Measurements from ENCODE around the gene CCDC40. TPM values are rescaled to one million over a fixed set of nuclear protein-coding genes. Genes with fewer than 3 reads are reported as not detected.

CCDC40 gene
- total RNA-seq, 1 experiment from 2014 or later: 16.3 TPM

DNA sequence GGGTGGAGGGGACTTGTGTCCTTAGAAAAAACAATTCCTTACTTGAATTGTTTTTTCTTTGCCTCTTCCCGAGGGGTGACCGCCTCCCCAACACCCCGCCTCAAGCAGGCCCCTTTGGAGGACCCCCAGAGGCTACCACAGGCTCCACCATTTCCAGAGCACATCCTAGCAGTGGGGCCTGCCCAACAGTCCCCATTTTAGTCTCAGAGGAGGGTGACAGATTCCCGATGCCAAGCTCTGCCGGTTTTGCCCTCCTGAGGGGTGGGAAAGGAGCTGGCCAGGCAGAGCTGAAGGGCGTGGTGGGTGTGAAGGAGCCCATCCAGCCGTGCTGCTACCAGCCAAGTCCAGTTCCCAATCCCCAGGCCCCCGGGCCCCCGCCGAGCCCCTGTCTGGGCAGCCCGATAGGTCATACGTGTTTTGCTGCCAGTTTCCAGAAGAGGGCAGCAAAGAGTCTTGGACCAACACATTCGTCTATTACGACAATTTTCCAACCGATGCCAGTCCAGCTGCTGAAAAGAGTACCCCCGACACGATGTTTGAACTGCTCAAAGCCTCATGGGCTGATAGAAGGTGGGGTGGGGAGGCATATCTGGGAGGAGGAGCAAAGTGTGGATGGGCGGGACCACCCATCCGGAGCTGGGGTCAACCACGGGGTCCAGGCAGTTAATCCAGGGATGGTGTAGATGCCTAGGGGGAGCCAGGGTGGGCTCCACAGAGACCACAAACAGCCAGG is 46.1 kb downstream of the CCDC40 start:
- H3K4me3 Mint-ChIP-seq: no peak overlapping the region
- CTCF ChIA-PET: interaction anchor here (0.6 to 7.1 kb wide), 26 partner anchors 10 to 279 kb away, joined by 3 to 72 read pairs (median 3); partner anchors contain the start of gene GAA
- H3K36me3 Mint-ChIP-seq: no peaks in the 10 kb centered on the region
- H3K4me1 Mint-ChIP-seq: peaks cover 8% of the 10 kb centered on the region; the same call in 1 of the 2 replicates
- ATAC-seq (peak; percentile 81), DNase-seq (ENCODE audit: low spot score) (peak; percentile 85)
- H3K27ac Mint-ChIP-seq: no peak overlapping the region
- POLR2A ChIA-PET: interaction anchor here (0.8 kb wide), 1 partner anchor 41 kb away, joined by 3 read pairs; no protein-coding TSS in a partner anchor
- TF ChIP-seq, protein P1, sequence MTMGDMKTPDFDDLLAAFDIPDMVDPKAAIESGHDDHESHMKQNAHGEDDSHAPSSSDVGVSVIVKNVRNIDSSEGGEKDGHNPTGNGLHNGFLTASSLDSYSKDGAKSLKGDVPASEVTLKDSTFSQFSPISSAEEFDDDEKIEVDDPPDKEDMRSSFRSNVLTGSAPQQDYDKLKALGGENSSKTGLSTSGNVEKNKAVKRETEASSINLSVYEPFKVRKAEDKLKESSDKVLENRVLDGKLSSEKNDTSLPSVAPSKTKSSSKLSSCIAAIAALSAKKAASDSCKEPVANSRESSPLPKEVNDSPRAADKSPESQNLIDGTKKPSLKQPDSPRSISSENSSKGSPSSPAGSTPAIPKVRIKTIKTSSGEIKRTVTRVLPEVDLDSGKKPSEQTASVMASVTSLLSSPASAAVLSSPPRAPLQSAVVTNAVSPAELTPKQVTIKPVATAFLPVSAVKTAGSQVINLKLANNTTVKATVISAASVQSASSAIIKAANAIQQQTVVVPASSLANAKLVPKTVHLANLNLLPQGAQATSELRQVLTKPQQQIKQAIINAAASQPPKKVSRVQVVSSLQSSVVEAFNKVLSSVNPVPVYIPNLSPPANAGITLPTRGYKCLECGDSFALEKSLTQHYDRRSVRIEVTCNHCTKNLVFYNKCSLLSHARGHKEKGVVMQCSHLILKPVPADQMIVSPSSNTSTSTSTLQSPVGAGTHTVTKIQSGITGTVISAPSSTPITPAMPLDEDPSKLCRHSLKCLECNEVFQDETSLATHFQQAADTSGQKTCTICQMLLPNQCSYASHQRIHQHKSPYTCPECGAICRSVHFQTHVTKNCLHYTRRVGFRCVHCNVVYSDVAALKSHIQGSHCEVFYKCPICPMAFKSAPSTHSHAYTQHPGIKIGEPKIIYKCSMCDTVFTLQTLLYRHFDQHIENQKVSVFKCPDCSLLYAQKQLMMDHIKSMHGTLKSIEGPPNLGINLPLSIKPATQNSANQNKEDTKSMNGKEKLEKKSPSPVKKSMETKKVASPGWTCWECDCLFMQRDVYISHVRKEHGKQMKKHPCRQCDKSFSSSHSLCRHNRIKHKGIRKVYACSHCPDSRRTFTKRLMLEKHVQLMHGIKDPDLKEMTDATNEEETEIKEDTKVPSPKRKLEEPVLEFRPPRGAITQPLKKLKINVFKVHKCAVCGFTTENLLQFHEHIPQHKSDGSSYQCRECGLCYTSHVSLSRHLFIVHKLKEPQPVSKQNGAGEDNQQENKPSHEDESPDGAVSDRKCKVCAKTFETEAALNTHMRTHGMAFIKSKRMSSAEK (CRISPR knock-in tag; IDR thresholded peaks at IDR 0.05; ENCODE audit: borderline replicate concordance): no peak
- TF ChIP-seq, protein P2, sequence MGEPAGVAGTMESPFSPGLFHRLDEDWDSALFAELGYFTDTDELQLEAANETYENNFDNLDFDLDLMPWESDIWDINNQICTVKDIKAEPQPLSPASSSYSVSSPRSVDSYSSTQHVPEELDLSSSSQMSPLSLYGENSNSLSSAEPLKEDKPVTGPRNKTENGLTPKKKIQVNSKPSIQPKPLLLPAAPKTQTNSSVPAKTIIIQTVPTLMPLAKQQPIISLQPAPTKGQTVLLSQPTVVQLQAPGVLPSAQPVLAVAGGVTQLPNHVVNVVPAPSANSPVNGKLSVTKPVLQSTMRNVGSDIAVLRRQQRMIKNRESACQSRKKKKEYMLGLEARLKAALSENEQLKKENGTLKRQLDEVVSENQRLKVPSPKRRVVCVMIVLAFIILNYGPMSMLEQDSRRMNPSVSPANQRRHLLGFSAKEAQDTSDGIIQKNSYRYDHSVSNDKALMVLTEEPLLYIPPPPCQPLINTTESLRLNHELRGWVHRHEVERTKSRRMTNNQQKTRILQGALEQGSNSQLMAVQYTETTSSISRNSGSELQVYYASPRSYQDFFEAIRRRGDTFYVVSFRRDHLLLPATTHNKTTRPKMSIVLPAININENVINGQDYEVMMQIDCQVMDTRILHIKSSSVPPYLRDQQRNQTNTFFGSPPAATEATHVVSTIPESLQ (CRISPR knock-in tag; IDR thresholded peaks at IDR 0.05): no peak
- TF ChIP-seq CREB1 (CRISPR knock-in tag; IDR thresholded peaks at IDR 0.05): no peak
- TF ChIP-seq, protein P3, sequence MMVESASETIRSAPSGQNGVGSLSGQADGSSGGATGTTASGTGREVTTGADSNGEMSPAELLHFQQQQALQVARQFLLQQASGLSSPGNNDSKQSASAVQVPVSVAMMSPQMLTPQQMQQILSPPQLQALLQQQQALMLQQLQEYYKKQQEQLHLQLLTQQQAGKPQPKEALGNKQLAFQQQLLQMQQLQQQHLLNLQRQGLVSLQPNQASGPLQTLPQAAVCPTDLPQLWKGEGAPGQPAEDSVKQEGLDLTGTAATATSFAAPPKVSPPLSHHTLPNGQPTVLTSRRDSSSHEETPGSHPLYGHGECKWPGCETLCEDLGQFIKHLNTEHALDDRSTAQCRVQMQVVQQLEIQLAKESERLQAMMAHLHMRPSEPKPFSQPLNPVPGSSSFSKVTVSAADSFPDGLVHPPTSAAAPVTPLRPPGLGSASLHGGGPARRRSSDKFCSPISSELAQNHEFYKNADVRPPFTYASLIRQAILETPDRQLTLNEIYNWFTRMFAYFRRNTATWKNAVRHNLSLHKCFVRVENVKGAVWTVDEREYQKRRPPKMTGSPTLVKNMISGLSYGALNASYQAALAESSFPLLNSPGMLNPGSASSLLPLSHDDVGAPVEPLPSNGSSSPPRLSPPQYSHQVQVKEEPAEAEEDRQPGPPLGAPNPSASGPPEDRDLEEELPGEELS (CRISPR knock-in tag; IDR thresholded peaks at IDR 0.05): no peak
- TF ChIP-seq, protein P4, sequence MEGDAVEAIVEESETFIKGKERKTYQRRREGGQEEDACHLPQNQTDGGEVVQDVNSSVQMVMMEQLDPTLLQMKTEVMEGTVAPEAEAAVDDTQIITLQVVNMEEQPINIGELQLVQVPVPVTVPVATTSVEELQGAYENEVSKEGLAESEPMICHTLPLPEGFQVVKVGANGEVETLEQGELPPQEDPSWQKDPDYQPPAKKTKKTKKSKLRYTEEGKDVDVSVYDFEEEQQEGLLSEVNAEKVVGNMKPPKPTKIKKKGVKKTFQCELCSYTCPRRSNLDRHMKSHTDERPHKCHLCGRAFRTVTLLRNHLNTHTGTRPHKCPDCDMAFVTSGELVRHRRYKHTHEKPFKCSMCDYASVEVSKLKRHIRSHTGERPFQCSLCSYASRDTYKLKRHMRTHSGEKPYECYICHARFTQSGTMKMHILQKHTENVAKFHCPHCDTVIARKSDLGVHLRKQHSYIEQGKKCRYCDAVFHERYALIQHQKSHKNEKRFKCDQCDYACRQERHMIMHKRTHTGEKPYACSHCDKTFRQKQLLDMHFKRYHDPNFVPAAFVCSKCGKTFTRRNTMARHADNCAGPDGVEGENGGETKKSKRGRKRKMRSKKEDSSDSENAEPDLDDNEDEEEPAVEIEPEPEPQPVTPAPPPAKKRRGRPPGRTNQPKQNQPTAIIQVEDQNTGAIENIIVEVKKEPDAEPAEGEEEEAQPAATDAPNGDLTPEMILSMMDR (IDR thresholded peaks at IDR 0.05): peak; percentile 40; the same call in 1 of the 2 replicates
- no peak for TF ChIP-seq TEAD4 (CRISPR knock-in tag; IDR thresholded peaks at IDR 0.05)
- H3K27me3 Mint-ChIP-seq (ENCODE audit: low read depth): no peaks in the 10 kb centered on the region
- H3K9me3 Mint-ChIP-seq: peaks cover 3% of the 10 kb centered on the region; the same call in 1 of the 2 replicates

DNA sequence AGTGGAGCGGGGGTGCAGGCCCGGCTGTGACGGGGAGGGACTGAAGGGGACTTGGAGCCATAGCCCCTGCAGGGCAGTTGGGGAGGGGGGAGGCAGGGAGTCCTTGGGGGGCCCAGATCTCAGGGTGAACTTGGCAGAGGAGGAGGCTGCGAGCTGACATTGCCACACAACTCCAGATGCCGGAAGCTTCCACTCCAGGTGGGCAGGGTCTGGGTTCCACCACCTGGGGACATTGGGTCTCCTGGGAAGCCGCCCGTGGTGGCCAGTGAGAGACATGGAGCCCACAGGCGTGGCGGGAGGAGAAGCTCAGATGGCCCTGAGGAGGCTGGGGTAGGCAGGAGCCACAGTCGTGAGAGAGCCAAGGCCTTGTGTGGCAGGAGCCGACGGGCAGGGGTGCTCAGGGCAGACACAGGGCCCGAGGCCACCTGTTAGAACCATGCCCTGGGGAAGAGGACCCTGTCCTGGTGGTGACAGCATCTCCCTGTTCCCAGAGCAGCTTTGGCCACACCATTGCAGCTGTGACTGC is 46.8 kb downstream of the CCDC40 start:
- ChIA-PET CTCF (interaction anchor here (0.6 to 7.1 kb wide), 24 partner anchors 10 to 278 kb away, joined by 3 to 72 read pairs (median 3); partner anchors contain the start of gene GAA), POLR2A (interaction anchor here (0.8 kb wide), 1 partner anchor 41 kb away, joined by 3 read pairs; no protein-coding TSS in a partner anchor)
- Mint-ChIP-seq H3K27ac (no peak overlapping the region), H3K9me3 (no peaks in the 10 kb centered on the region), H3K36me3 (no peaks in the 10 kb centered on the region), H3K4me1 (peaks cover 8% of the 10 kb centered on the region; the same call in 1 of the 2 replicates), H3K4me3 (no peak overlapping the region), H3K27me3 (ENCODE audit: low read depth) (no peaks in the 10 kb centered on the region)
- no peak for TF ChIP-seq SP1 (CRISPR knock-in tag; conservative IDR thresholded peaks at IDR 0.05)
- TF ChIP-seq, protein P5, sequence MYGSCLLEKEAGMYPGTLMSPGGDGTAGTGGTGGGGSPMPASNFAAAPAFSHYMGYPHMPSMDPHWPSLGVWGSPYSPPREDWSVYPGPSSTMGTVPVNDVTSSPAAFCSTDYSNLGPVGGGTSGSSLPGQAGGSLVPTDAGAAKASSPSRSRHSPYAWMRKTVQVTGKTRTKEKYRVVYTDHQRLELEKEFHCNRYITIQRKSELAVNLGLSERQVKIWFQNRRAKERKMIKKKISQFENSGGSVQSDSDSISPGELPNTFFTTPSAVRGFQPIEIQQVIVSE (CRISPR knock-in tag; IDR thresholded peaks at IDR 0.05; ENCODE audit: borderline replicate concordance): no peak
- no peak for TF ChIP-seq HMGA2 (CRISPR knock-in tag; IDR thresholded peaks at IDR 0.05)
- TF ChIP-seq CREB1 (CRISPR knock-in tag; IDR thresholded peaks at IDR 0.05): no peak
- no peak for TF ChIP-seq ZBTB21 (CRISPR knock-in tag; IDR thresholded peaks at IDR 0.05; ENCODE audit: borderline replicate concordance)
- no peak for TF ChIP-seq JUN (CRISPR knock-in tag; IDR thresholded peaks at IDR 0.05)
- no peak for TF ChIP-seq ZNF138 (CRISPR knock-in tag; conservative IDR thresholded peaks at IDR 0.05)
- ATAC-seq (no peak), DNase-seq (ENCODE audit: low spot score) (no peak)

All from WTC11 (cell line).